Astrocyte (in vitro differentiated cells and primary cell): ENCODE data around the gene LUC7L3. TPM values are rescaled to one million over a fixed set of nuclear protein-coding genes. Genes with fewer than 3 reads are reported as not detected.

Experiments
- DNase-seq: peaks from one replicate; pipeline ENCODE4 v3.0.0-alpha.2; 2010; ENCODE audit warnings: low read depth
- FAIRE-seq: peaks from 2 replicates; lab custom pipeline; 2011; peaks lifted over from hg19 to GRCh38; lab: Jason Lieb, UNC
- H2AFZ ChIP-seq: 2 replicates; pipeline ENCODE4 v1.6.0; 2012; ENCODE audit warnings: low read depth, low read length, inconsistent platforms
- H3K27ac ChIP-seq: 2 replicates; pipeline ENCODE4 v1.5.1; 2011; ENCODE audit warnings: low read depth, low read length, inconsistent platforms
- H3K27me3 ChIP-seq: 2 replicates; pipeline ENCODE4 v1.6.0; 2011; ENCODE audit warnings: low read length, inconsistent platforms; ENCODE audit not compliant: insufficient read depth
- H3K36me3 ChIP-seq: 2 replicates; pipeline ENCODE4 v1.5.1; 2011; ENCODE audit warnings: low read length, inconsistent platforms; ENCODE audit not compliant: insufficient read depth
- H3K4me1 ChIP-seq: 2 replicates; pipeline ENCODE4 v1.5.1; 2011; ENCODE audit warnings: low read length, inconsistent platforms; ENCODE audit not compliant: insufficient read depth
- H3K4me2 ChIP-seq: 2 replicates; pipeline ENCODE4 v1.6.0; 2012; ENCODE audit warnings: low read length, inconsistent platforms
- H3K4me3 ChIP-seq: 2 replicates; pipeline ENCODE4 v1.5.1; 2011; ENCODE audit warnings: low read depth, mild to moderate bottlenecking, low read length, inconsistent platforms; ENCODE audit not compliant: insufficient read depth
- H3K79me2 ChIP-seq: 2 replicates; pipeline ENCODE4 v1.6.0; 2012; ENCODE audit warnings: mild to moderate bottlenecking, low read length, inconsistent platforms; ENCODE audit not compliant: insufficient read depth
- H3K9ac ChIP-seq: 2 replicates; pipeline ENCODE4 v1.6.0; 2012; ENCODE audit warnings: mild to moderate bottlenecking, low read length, inconsistent platforms
- H3K9me3 ChIP-seq: 2 replicates; pipeline ENCODE4 v1.5.1; 2012; ENCODE audit warnings: low read depth, mild to moderate bottlenecking, low read length, inconsistent platforms; ENCODE audit not compliant: insufficient read depth
- H4K20me1 ChIP-seq: 2 replicates; pipeline ENCODE4 v1.6.0; 2012; ENCODE audit warnings: low read length, inconsistent platforms; ENCODE audit not compliant: insufficient read depth
- H3K27ac Mint-ChIP-seq: one replicate; pipeline ENCODE4 v1.8.0; 2021; ENCODE audit warnings: mild to moderate bottlenecking, mixed read lengths; ENCODE audit not compliant: unreplicated experiment
- H3K27me3 Mint-ChIP-seq: one replicate; pipeline ENCODE4 v1.8.0; 2021; ENCODE audit warnings: low read depth, mixed read lengths; ENCODE audit not compliant: unreplicated experiment
- H3K36me3 Mint-ChIP-seq: one replicate; pipeline ENCODE4 v1.8.0; 2021; ENCODE audit warnings: low read depth, mixed read lengths; ENCODE audit not compliant: unreplicated experiment
- H3K4me1 Mint-ChIP-seq: one replicate; pipeline ENCODE4 v1.8.0; 2021; ENCODE audit warnings: low read depth, mixed read lengths; ENCODE audit not compliant: unreplicated experiment
- H3K4me3 Mint-ChIP-seq: one replicate; pipeline ENCODE4 v1.8.0; 2021; ENCODE audit warnings: mild to moderate bottlenecking, moderate library complexity, mixed read lengths; ENCODE audit not compliant: unreplicated experiment
- H3K9me3 Mint-ChIP-seq: one replicate; pipeline ENCODE4 v1.8.0; 2021; ENCODE audit warnings: mild to moderate bottlenecking, mixed read lengths; ENCODE audit not compliant: unreplicated experiment
- EZH2 ChIP-seq: IDR thresholded peaks from 2 replicates; pipeline ENCODE4 v1.6.1; 2012; ENCODE audit warnings: mild to moderate bottlenecking, low read length, inconsistent platforms; ENCODE audit not compliant: insufficient read depth
- total RNA-seq: library from RNA; stranded (reverse); gene quantifications from 2 replicates; pipeline ENCODE4 v1.2.1, GENCODE V29; 2021
- TF ChIP-seq, protein P1 (sequence below): IDR thresholded peaks from 2 replicates; pipeline ENCODE4 v1.5.1; 2011; ENCODE audit warnings: low read depth, mild to moderate bottlenecking, inconsistent platforms, low read length, moderate library complexity; ENCODE audit not compliant: insufficient read depth

The LUC7L3 gene
- total RNA-seq, 1 donor from 2014 or later = 93.0 TPM

DNA sequence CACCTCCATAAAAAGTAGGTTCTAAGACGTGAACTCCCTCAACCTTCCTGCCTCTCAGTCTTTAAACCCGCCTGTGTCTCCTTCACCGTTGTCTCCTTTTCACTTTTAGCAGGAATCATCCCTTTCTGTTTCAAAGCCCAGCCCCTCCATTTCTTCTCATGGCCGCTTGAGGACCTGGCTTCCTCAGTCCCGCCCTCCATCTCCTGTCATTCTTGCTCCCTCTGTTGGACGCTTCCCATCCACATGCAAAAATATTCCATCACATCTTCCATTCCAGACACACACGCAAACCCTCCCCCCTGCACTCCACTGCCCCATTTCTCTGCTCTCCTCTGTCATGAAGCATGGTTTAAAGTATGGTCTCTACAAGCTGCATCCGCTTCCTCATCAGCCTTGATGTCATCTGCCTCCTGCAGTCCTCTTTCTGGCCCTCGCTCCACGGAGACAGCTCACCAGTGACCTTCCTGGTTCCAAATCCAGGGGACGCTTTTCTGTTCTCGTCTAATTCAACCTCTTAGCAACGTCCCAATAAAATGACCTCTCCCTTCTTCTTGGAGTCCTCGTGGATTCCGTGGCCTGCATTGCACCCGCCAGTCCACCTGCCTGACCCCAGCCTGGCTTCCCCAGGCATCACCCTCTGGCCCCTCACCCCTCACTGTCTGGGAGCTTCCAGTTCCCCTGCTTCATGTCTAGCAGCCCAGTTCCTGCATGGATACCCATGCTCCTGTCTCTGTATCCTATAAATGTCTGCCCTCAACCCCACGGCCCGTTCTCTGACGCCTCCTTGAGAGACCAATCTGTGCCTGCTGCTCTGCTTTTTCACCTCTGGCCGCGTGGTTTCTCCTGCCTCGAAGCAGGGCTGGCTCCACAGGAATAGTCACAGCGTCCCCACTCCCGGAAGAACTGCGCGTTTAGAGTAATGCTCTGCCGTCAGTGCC is 37.9 kb upstream of the LUC7L3 start:
- H3K4me1 ChIP-seq = peaks cover 11% of the 10 kb centered on the region
- H3K27ac ChIP-seq = no peak overlapping the region
- Mint-ChIP-seq H3K4me3 (peak overlapping the region; percentile 4), H3K9me3 (no peaks in the 10 kb centered on the region), H3K4me1 (peaks cover 8% of the 10 kb centered on the region), H3K27me3 (peaks cover 36% of the 10 kb centered on the region), H3K27ac (peak overlapping the region; percentile 43), H3K36me3 (no peaks in the 10 kb centered on the region)
- H3K36me3 ChIP-seq = no peaks in the 10 kb centered on the region
- peak overlapping the region; percentile 70 for H2AFZ ChIP-seq
- no peaks in the 10 kb centered on the region for H3K27me3 ChIP-seq
- TF ChIP-seq, protein P1, sequence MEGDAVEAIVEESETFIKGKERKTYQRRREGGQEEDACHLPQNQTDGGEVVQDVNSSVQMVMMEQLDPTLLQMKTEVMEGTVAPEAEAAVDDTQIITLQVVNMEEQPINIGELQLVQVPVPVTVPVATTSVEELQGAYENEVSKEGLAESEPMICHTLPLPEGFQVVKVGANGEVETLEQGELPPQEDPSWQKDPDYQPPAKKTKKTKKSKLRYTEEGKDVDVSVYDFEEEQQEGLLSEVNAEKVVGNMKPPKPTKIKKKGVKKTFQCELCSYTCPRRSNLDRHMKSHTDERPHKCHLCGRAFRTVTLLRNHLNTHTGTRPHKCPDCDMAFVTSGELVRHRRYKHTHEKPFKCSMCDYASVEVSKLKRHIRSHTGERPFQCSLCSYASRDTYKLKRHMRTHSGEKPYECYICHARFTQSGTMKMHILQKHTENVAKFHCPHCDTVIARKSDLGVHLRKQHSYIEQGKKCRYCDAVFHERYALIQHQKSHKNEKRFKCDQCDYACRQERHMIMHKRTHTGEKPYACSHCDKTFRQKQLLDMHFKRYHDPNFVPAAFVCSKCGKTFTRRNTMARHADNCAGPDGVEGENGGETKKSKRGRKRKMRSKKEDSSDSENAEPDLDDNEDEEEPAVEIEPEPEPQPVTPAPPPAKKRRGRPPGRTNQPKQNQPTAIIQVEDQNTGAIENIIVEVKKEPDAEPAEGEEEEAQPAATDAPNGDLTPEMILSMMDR = peak; percentile 67
- TF ChIP-seq EZH2 = no peak
- H3K4me3 ChIP-seq = no peak overlapping the region
- no peaks in the 10 kb centered on the region for H3K79me2 ChIP-seq
- peak; percentile 67 for DNase-seq
- no peaks in the 10 kb centered on the region for H4K20me1 ChIP-seq
- peak overlapping the region; percentile 40 for H3K4me2 ChIP-seq
- no peaks in the 10 kb centered on the region for H3K9me3 ChIP-seq
- H3K9ac ChIP-seq = no peak overlapping the region
- no peak for FAIRE-seq

DNA sequence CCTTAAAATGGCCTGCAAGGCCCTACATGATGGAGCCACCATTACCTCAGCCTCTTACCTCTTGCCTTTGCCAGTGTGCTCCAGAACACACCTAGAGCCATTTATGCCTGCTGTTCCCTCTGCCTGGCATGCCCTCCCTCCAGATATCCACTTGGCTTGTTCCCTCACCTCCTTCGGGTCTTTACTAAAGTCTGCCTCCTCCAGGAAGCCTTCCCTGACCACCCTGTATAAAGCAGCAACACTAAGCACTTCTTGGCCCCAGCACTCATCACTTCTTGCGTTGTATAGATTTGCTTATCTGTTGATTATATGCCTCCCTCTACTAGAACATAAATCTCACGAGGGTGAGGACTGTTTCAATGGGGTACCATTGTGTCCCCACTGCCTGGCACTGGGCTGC is 37.0 kb upstream of the LUC7L3 start:
- FAIRE-seq (no peak), DNase-seq (no peak)

More for the DNA sequence above, 37.0 kb upstream of the LUC7L3 start:
- peaks cover 13% of the 10 kb centered on the region for H3K4me1 Mint-ChIP-seq
- Histone ChIP-seq H3K79me2 (no peaks in the 10 kb centered on the region), H3K27me3 (no peaks in the 10 kb centered on the region), H3K4me3 (no peak overlapping the region), H3K9ac (no peak overlapping the region), H3K36me3 (no peaks in the 10 kb centered on the region), H2AFZ (no peak overlapping the region), H3K4me2 (no peak overlapping the region), H4K20me1 (no peaks in the 10 kb centered on the region), H3K27ac (no peak overlapping the region), H3K4me1 (peaks cover 18% of the 10 kb centered on the region), H3K9me3 (no peaks in the 10 kb centered on the region)
- no peak overlapping the region for H3K4me3 Mint-ChIP-seq
- H3K27me3 Mint-ChIP-seq = peaks cover 34% of the 10 kb centered on the region
- H3K36me3 Mint-ChIP-seq = no peaks in the 10 kb centered on the region
- no peaks in the 10 kb centered on the region for H3K9me3 Mint-ChIP-seq
- TF ChIP-seq, protein P1 = no peak
- TF ChIP-seq EZH2 = no peak
- no peak overlapping the region for H3K27ac Mint-ChIP-seq
